PFSK-1 (cell line): ENCODE data around the gene NOTCH4.

ENCODE experiments used
- FOXP2 ChIP-seq: optimal IDR thresholded peaks from 2 replicates; pipeline ENCODE3; 2011; ENCODE audit warnings: borderline replicate concordance, control low read depth, inconsistent platforms; ENCODE audit not compliant: insufficient read depth; ENCODE audit errors: extremely low read length, extremely low read depth
- POLR2AphosphoS5 ChIP-seq: IDR thresholded peaks from 2 replicates; pipeline ENCODE4 v1.6.1; 2012; ENCODE audit warnings: low read depth, mild to moderate bottlenecking, control low read depth, low read length, moderate library complexity
- REST ChIP-seq, 2 experiments: IDR thresholded peaks; 2 replicates each; pipeline versions ENCODE4 v1.6.1 to v1.8.0; 2011 to 2012; ENCODE audit warnings: low read depth in 2 of 2, low read length in 2 of 2, control low read depth in 1 of 2, inconsistent platforms in 1 of 2, mild to moderate bottlenecking in 1 of 2, moderate library complexity in 1 of 2; ENCODE audit not compliant: insufficient read depth in 1 of 2
- SIN3A ChIP-seq: IDR thresholded peaks from 2 replicates; pipeline ENCODE4 v1.6.1; 2012; ENCODE audit warnings: mild to moderate bottlenecking, low read length, moderate library complexity, borderline replicate concordance; ENCODE audit not compliant: insufficient read depth
- TAF1 ChIP-seq: IDR thresholded peaks from 2 replicates; pipeline ENCODE4 v1.6.1; 2012; ENCODE audit warnings: low read length, control low read depth, borderline replicate concordance; ENCODE audit not compliant: insufficient read depth

Gene NOTCH4

GRCh38 chr6:32216285-32216684 lies 7.6 kb downstream of the NOTCH4 start:
- TF ChIP-seq POLR2AphosphoS5, result no peak
- no peak for TF ChIP-seq TAF1
- TF ChIP-seq REST (IDR thresholded peaks at IDR 0.05; ENCODE audit: insufficient read depth in 1 of 2, low read depth in 2 of 2, low read length in 2 of 2), result no peak

GRCh38 chr6:32215617-32216016 lies 8.2 kb downstream of the NOTCH4 start:
- TF ChIP-seq TAF1, result no peak
- no peak for TF ChIP-seq REST (IDR thresholded peaks at IDR 0.05; ENCODE audit: insufficient read depth in 1 of 2, low read depth in 2 of 2, low read length in 2 of 2)
- no peak for TF ChIP-seq POLR2AphosphoS5
- TF ChIP-seq SIN3A, result no peak
- no peak for TF ChIP-seq FOXP2

- TF ChIP-seq REST (IDR thresholded peaks at IDR 0.05; ENCODE audit: insufficient read depth in 1 of 2, low read depth in 2 of 2, low read length in 2 of 2), result no peak
- TF ChIP-seq FOXP2, result no peak
- TF ChIP-seq SIN3A, result no peak
- TF ChIP-seq TAF1, result no peak
- TF ChIP-seq POLR2AphosphoS5, result no peak
These were observed 9.7 kb downstream of the NOTCH4 start for GRCh38 chr6:32214126-32214525.

GRCh38 chr6:32213649-32214048 lies 10.2 kb downstream of the NOTCH4 start:
- no peak for TF ChIP-seq TAF1
- TF ChIP-seq SIN3A, result no peak
- TF ChIP-seq FOXP2, result no peak
- TF ChIP-seq POLR2AphosphoS5, result no peak
- TF ChIP-seq REST (IDR thresholded peaks at IDR 0.05; ENCODE audit: insufficient read depth in 1 of 2, low read depth in 2 of 2, low read length in 2 of 2), result no peak

- TF ChIP-seq SIN3A, result no peak
- TF ChIP-seq POLR2AphosphoS5, result no peak
- TF ChIP-seq FOXP2, result no peak
- no peak for TF ChIP-seq TAF1
- no peak for TF ChIP-seq REST (IDR thresholded peaks at IDR 0.05; ENCODE audit: insufficient read depth in 1 of 2, low read depth in 2 of 2, low read length in 2 of 2)
These were observed 11.6 kb downstream of the NOTCH4 start for GRCh38 chr6:32212076-32212760.
